Prostate gland (tissue), 2 donors: ENCODE data around the gene C1R.

ENCODE experiments used
- POLR2A ChIP-seq: fragments of 450-650 bp; IDR thresholded peaks from one replicate; pipeline ENCODE4 v1.6.1; 2016; ENCODE audit warnings: antibody characterized with exemption, mild to moderate bottlenecking
- TF ChIP-seq, protein P1 (sequence below), 4 experiments: fragments of 200-600 bp in 2 of 4; fragments of 450-650 bp in 2 of 4; sonication (generic) in 2 of 4; IDR thresholded peaks; 1 replicate in 3 of 4; 2 replicates in 1 of 4; pipeline ENCODE4 v1.5.1; 2016 to 2019; ENCODE audit warnings: antibody characterized with exemption in 4 of 4, mild to moderate bottlenecking in 2 of 4, moderate library complexity in 2 of 4

DNA sequence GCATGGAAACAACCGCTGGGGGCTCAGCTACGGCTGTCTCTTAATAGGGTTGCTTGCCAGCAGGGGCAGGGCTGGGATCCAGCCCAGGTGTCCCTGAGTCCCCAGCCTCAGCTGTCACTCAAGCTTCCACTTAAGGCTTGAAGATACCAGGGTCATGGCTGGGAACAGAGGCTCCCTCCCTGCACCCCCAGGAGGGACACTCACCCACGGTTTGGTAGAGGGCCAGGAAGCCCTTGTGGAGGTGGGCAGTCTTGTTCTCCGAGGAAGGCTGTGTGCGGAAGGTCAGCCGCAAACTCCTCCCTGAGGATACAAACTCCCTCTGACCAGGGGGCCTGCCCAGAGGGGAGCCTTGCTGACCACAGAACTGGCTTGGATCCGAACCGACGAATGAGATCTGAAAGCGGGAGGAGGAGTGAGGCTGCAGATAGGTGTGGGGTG, 9.5 kb upstream of the C1R start:
- TF ChIP-seq POLR2A, result no peak
- TF ChIP-seq, protein P1, sequence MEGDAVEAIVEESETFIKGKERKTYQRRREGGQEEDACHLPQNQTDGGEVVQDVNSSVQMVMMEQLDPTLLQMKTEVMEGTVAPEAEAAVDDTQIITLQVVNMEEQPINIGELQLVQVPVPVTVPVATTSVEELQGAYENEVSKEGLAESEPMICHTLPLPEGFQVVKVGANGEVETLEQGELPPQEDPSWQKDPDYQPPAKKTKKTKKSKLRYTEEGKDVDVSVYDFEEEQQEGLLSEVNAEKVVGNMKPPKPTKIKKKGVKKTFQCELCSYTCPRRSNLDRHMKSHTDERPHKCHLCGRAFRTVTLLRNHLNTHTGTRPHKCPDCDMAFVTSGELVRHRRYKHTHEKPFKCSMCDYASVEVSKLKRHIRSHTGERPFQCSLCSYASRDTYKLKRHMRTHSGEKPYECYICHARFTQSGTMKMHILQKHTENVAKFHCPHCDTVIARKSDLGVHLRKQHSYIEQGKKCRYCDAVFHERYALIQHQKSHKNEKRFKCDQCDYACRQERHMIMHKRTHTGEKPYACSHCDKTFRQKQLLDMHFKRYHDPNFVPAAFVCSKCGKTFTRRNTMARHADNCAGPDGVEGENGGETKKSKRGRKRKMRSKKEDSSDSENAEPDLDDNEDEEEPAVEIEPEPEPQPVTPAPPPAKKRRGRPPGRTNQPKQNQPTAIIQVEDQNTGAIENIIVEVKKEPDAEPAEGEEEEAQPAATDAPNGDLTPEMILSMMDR (IDR thresholded peaks at IDR 0.05), result no peak
